RWPE2 (cell line): ENCODE measurements around the gene DNAJC18.

Experiments used
- ATAC-seq: fragments of 200-7000 bp; cut with Tn5 transposase; 3 replicates; pipeline ENCODE4 v1.9.1; 2021; ENCODE audit warnings: low read depth
- DNase-seq: peaks from one replicate; pipeline ENCODE4 v3.0.0-alpha.2; 2020; ENCODE audit warnings: low spot score
- H3K27ac ChIP-seq: fragments of 450-650 bp; 2 replicates; pipeline ENCODE4 v1.5.1; 2017; ENCODE audit warnings: mild to moderate bottlenecking; ENCODE audit not compliant: poor library complexity, severe bottlenecking
- H3K27me3 ChIP-seq: fragments of 250-450 bp; sonication (Bioruptor Pico); 2 replicates; pipeline ENCODE4 v1.5.1; 2021; ENCODE audit warnings: mild to moderate bottlenecking, moderate library complexity; ENCODE audit not compliant: insufficient read depth, poor library complexity, severe bottlenecking
- H3K36me3 ChIP-seq: fragments of 250-450 bp; sonication (Bioruptor Pico); 2 replicates; pipeline ENCODE4 v1.5.1; 2020; ENCODE audit warnings: low read depth, mild to moderate bottlenecking, moderate library complexity
- H3K4me1 ChIP-seq: fragments of 250-450 bp; sonication (Bioruptor Pico); 2 replicates; pipeline ENCODE4 v1.5.1; 2021; ENCODE audit warnings: mild to moderate bottlenecking, moderate library complexity; ENCODE audit not compliant: insufficient read depth, poor library complexity, severe bottlenecking
- H3K4me3 ChIP-seq: fragments of 250-450 bp; sonication (Bioruptor Pico); 2 replicates; pipeline ENCODE4 v1.5.1; 2021; ENCODE audit warnings: mild to moderate bottlenecking, moderate library complexity; ENCODE audit not compliant: severe bottlenecking
- H3K9me3 ChIP-seq: fragments of 250-450 bp; sonication (Bioruptor Pico); 2 replicates; pipeline ENCODE4 v1.5.1; 2021; ENCODE audit warnings: mild to moderate bottlenecking, moderate library complexity; ENCODE audit not compliant: severe bottlenecking
- CTCF ChIP-seq: fragments of 450-650 bp; IDR thresholded peaks from one replicate; pipeline ENCODE4 v1.5.1; 2017; ENCODE audit warnings: mild to moderate bottlenecking, moderate library complexity; ENCODE audit not compliant: poor library complexity, severe bottlenecking

DNAJC18 gene

GRCh38 chr5:139392324-139392677 is 47.0 kb downstream of the DNAJC18 start:
- ATAC-seq (no peak), DNase-seq (no peak)
- no peaks in the 10 kb centered on the region for H3K9me3 ChIP-seq
- H3K27me3 ChIP-seq: no peaks in the 10 kb centered on the region
- no peaks in the 10 kb centered on the region for H3K36me3 ChIP-seq
- no peak overlapping the region for H3K4me3 ChIP-seq
- H3K4me1 ChIP-seq: peaks cover 12% of the 10 kb centered on the region
- H3K27ac ChIP-seq: peak overlapping the region; percentile 60
- no peak for TF ChIP-seq CTCF

- no peaks in the 10 kb centered on the region for H3K36me3 ChIP-seq
- peak; percentile 78 for ATAC-seq
- peak overlapping the region; percentile 60 for H3K27ac ChIP-seq
- peaks cover 12% of the 10 kb centered on the region for H3K4me1 ChIP-seq
- peak; percentile 86 for DNase-seq
- TF ChIP-seq CTCF: no peak
- H3K27me3 ChIP-seq: no peaks in the 10 kb centered on the region
- no peak overlapping the region for H3K4me3 ChIP-seq
- H3K9me3 ChIP-seq: no peaks in the 10 kb centered on the region
These were observed 47.6 kb downstream of the DNAJC18 start for GRCh38 chr5:139391570-139392323.

GRCh38 chr5:139390639-139391569 is 48.4 kb downstream of the DNAJC18 start:
- H3K9me3 ChIP-seq: no peaks in the 10 kb centered on the region
- DNase-seq (no peak), ATAC-seq (no peak)
- peaks cover 17% of the 10 kb centered on the region for H3K4me1 ChIP-seq
- H3K36me3 ChIP-seq: no peaks in the 10 kb centered on the region
- no peak for TF ChIP-seq CTCF
- H3K27ac ChIP-seq: peak overlapping the region; percentile 60
- H3K27me3 ChIP-seq: no peaks in the 10 kb centered on the region
- no peak overlapping the region for H3K4me3 ChIP-seq

- Histone ChIP-seq H3K27ac (peak within 1 kb of the TSS; percentile 60), H3K36me3 (no peaks in the 10 kb centered on the region), H3K4me1 (peaks cover 23% of the 10 kb centered on the region), H3K27me3 (no peaks in the 10 kb centered on the region), H3K4me3 (no peak within 1 kb of the TSS), H3K9me3 (no peaks in the 10 kb centered on the region)
- DNase-seq (no peak), ATAC-seq (no peak)
- TF ChIP-seq CTCF: no peak
These were observed 49.4 kb downstream of the DNAJC18 start, which contains the start of gene MZB1 for GRCh38 chr5:139389701-139390638. Gene MZB1, minus strand, starts transcription at chr5:139389913. Its CDS starts 57 bp downstream, at chr5:139389856.
